GM12874 (cell line): ENCODE measurements around the gene NTMT1.

Experiments used
- TF ChIP-seq, protein P1 (sequence below): IDR thresholded peaks from 2 replicates; pipeline ENCODE4 v1.5.1; 2011; ENCODE audit warnings: low read depth, mild to moderate bottlenecking, control low read depth, low read length, moderate library complexity; ENCODE audit not compliant: insufficient read depth

NTMT1 gene, protein sequence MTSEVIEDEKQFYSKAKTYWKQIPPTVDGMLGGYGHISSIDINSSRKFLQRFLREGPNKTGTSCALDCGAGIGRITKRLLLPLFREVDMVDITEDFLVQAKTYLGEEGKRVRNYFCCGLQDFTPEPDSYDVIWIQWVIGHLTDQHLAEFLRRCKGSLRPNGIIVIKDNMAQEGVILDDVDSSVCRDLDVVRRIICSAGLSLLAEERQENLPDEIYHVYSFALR

DNA sequence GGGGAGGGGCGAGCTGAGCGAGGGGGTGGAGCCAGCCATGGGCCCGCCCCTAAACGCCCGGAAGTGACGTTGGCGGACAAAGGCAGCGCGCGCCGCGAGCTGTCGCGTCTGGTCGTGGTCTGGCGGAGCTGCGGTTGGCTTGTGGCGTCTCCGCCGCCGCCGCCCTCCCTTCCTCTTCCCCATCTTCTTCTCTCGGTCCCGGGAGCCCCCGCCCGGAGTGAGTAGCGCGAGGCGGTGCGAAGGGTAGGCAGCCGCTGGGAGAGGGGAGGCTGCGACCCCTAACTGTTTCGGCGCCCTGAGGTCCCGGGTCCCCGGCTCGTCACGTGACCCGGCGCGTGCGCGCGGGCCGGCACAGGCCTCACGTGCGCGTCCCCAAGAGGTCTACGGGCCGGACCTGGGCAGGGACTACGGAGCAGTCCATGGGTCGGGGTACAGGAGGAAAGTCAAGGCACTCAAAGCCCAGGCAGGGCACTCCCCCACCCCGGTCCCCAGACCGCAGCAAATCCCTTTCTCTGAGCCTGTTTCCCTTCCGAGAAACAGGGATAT lies at the start of gene NTMT1:
NTMT1 (plus strand) TSS at position 85 of the 546 bp plus-strand sequence. CDS start 6,541 bp downstream, outside the sequence.
- TF ChIP-seq, protein P1, sequence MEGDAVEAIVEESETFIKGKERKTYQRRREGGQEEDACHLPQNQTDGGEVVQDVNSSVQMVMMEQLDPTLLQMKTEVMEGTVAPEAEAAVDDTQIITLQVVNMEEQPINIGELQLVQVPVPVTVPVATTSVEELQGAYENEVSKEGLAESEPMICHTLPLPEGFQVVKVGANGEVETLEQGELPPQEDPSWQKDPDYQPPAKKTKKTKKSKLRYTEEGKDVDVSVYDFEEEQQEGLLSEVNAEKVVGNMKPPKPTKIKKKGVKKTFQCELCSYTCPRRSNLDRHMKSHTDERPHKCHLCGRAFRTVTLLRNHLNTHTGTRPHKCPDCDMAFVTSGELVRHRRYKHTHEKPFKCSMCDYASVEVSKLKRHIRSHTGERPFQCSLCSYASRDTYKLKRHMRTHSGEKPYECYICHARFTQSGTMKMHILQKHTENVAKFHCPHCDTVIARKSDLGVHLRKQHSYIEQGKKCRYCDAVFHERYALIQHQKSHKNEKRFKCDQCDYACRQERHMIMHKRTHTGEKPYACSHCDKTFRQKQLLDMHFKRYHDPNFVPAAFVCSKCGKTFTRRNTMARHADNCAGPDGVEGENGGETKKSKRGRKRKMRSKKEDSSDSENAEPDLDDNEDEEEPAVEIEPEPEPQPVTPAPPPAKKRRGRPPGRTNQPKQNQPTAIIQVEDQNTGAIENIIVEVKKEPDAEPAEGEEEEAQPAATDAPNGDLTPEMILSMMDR = no peak

DNA sequence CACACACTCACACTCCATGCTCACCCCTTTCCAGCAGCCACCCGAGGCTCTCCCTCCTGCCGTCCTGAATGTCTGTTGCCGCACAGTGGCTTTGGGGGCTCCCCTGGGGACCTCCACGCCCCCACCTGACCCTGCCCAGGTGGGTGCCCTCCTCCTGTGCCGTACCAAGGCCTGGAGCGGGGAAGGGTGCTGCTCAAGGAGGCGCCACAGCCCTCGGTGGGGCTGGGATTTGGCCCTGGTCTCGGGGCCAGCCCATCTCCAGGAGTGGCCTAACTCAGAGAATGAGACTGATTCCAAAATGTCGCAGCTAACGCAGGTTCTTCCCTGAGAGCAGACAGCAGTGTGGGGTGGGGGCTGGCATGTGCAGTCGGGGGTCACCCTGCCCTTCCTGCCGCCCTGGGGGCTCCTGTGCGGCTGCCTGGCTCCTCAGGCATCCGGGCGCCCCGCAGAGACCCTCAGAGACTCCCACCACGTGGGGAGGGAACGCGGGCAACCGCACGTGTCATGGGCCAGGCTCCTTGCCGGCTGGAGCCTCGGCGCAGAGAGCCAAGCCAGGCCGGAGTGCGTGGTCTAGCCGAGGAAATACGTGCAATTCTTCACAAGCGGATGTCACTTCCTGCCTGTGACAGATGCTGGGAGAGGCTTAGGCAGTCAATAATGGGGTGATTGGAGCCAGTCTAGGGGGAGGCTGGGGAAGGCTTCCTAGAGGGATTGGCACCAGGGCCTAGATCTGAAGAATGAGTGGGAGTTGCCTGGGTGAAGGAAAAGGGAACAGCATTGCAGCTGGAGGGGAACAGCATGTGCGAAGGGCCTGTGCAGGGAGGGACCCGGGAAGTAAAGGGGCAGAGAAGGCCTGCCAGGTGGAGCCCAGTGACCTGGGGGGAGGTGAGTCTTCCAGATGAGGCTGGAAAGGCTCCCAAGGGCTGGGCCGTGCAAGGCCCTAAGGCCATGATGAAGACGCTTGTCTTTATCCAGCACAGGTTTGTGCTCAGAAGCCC lies 49.1 kb upstream of the NTMT1 start:
- TF ChIP-seq, protein P1 = no peak

DNA sequence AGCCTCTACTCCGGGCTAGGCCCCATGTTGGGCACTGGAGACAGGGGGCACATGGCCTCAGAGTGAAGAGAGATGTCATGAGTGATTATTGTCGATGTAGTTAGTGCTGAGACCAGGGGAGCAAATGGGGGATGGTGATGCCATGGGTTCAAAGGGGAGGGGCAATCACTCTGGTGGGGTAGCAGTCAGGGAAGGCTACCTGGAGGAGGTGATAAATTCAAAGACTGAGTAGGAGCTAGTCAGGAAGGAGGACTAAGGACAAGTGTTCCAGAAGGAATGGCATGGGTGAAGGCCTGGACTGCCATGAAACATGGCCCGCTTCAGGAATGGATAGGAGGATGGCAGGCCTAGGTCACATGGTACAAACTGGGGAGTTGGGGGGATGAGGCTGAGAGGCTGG lies 46.7 kb upstream of the NTMT1 start:
- TF ChIP-seq, protein P1 = no peak

DNA sequence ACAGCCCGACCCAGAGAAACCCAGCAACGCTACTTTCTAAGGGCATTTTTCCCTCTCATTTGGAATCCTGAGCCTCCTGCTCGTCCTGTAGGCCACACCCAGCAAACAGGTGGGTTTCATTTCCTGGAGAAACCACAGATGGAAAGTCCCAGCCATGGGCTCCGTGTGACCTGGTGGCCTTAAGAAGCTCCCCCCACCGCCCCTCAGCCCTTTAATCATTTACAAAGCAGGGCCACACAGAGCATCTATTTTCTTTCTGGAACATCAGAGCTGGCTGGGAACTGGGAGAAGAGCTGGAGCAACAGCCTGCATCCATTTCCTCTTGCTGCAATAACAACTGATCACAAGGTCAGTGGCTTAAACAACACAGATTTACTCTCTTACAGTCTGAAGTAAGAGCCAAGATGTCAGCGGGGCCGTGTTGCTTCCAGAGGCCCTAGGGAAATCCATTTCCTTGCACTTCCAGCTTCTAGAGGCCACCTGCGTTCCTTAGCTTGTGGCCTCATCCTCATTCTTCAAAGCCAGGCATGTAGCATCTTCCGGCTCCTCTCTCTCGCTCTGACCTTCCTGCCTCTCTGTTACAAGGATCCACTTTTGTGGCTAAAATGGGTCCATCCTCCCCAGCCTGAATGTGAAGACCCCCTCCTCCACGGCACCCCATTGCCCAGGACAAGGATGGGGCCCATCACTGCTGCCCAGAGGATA lies 45.6 kb upstream of the NTMT1 start:
- TF ChIP-seq, protein P1 = no peak

- TF ChIP-seq, protein P1 = no peak
Observed at GRCh38 chr9:129581505-129582189, 44.3 kb upstream of the NTMT1 start.

GRCh38 chr9:129582855-129583254 lies 43.1 kb upstream of the NTMT1 start:
- TF ChIP-seq, protein P1 = no peak
